Peyer's patch (tissue), 4 donors: ENCODE data around the gene SMDT1.

Source experiments
- POLR2A ChIP-seq, 2 donors: fragments of 450-650 bp; IDR thresholded peaks; one replicate each; pipeline ENCODE4 v1.5.1; 2017; ENCODE audit warnings: antibody characterized with exemption in 2 of 2, mild to moderate bottlenecking in 2 of 2, moderate library complexity in 2 of 2
- TF ChIP-seq, protein P1 (sequence below), 6 experiments: fragments of 450-650 bp in 4 of 6; fragments of 200-600 bp in 2 of 6; sonication (generic) in 1 of 6; IDR thresholded peaks; one replicate each; pipeline ENCODE4 v1.5.1; 2017 to 2019; ENCODE audit warnings: antibody characterized with exemption in 6 of 6, mild to moderate bottlenecking in 3 of 6, moderate library complexity in 1 of 6

DNA sequence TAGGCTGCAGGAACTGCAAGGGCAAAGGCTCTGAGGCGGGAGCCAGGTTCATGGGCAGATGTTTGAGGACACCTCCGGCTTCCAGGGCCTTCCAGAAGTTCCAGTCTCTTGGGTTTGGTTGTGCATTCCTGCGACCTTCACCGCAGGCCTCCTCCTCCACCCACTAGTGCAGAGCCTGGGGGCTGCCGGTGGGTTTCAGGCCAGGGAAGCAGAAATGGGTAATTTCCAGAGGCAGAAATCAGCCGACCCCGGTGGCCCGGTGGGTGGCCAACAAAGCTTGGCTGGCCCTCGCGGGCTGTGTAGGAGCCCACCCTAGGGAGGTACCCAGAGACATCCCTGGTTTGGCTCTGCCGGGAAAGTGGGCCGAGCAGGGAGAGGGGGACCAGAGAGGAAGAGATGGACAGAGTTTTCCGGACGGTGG is 5.9 kb upstream of the SMDT1 start:
- no peak for TF ChIP-seq POLR2A (IDR thresholded peaks at IDR 0.05)
- TF ChIP-seq, protein P1, sequence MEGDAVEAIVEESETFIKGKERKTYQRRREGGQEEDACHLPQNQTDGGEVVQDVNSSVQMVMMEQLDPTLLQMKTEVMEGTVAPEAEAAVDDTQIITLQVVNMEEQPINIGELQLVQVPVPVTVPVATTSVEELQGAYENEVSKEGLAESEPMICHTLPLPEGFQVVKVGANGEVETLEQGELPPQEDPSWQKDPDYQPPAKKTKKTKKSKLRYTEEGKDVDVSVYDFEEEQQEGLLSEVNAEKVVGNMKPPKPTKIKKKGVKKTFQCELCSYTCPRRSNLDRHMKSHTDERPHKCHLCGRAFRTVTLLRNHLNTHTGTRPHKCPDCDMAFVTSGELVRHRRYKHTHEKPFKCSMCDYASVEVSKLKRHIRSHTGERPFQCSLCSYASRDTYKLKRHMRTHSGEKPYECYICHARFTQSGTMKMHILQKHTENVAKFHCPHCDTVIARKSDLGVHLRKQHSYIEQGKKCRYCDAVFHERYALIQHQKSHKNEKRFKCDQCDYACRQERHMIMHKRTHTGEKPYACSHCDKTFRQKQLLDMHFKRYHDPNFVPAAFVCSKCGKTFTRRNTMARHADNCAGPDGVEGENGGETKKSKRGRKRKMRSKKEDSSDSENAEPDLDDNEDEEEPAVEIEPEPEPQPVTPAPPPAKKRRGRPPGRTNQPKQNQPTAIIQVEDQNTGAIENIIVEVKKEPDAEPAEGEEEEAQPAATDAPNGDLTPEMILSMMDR (IDR thresholded peaks at IDR 0.05) = no peak
